Neuronal stem cell (in vitro differentiated cells): ENCODE measurements around the gene C20orf141.

Experiments used
- DNase-seq: peaks from one replicate; pipeline ENCODE4 v3.0.0-alpha.2; 2013; ENCODE audit warnings: low spot score
- H2AFZ ChIP-seq: one replicate; pipeline ENCODE4 v1.6.1; 2013; ENCODE audit warnings: mild to moderate bottlenecking, low read length, inconsistent platforms
- H2AK5ac ChIP-seq: 2 replicates; pipeline ENCODE4 v1.6.1; 2013; ENCODE audit warnings: low read depth, mild to moderate bottlenecking, inconsistent platforms, low read length, moderate library complexity, mixed read lengths
- H2BK120ac ChIP-seq: 2 replicates; pipeline ENCODE4 v1.6.1; 2013; ENCODE audit warnings: low read depth, mild to moderate bottlenecking, inconsistent platforms, low read length, moderate library complexity, mixed read lengths
- H2BK12ac ChIP-seq: one replicate; pipeline ENCODE4 v1.6.1; 2013; ENCODE audit warnings: low read length, inconsistent platforms
- H2BK15ac ChIP-seq: 2 replicates; pipeline ENCODE4 v1.6.1; 2013; ENCODE audit warnings: mild to moderate bottlenecking, low read length, inconsistent platforms, mixed read lengths
- H2BK5ac ChIP-seq: one replicate; pipeline ENCODE4 v1.6.1; 2013; ENCODE audit warnings: inconsistent platforms, mild to moderate bottlenecking, low read length, moderate library complexity
- H3K14ac ChIP-seq: one replicate; pipeline ENCODE4 v1.6.1; 2013; ENCODE audit warnings: low read length, inconsistent platforms
- H3K18ac ChIP-seq: 2 replicates; pipeline ENCODE4 v1.6.1; 2013; ENCODE audit warnings: low read length, inconsistent platforms
- H3K23ac ChIP-seq: 2 replicates; pipeline ENCODE4 v1.6.1; 2013; ENCODE audit warnings: low read depth, mild to moderate bottlenecking, mixed read lengths, low read length, inconsistent platforms; ENCODE audit not compliant: poor library complexity
- H3K27ac ChIP-seq: replicated peaks from 3 replicates; pipeline ENCODE4 v1.5.1; 2013; ENCODE audit warnings: low read length, inconsistent platforms
- H3K27me3 ChIP-seq, 3 experiments: 2 replicates each; pipeline ENCODE4 v1.6.1; 2013; ENCODE audit warnings: low read length in 3 of 3, mild to moderate bottlenecking in 2 of 3, inconsistent platforms in 1 of 3, low read depth in 1 of 3, mixed read lengths in 1 of 3, moderate library complexity in 1 of 3; ENCODE audit not compliant: control insufficient read depth in 3 of 3, insufficient read depth in 3 of 3
- H3K36me3 ChIP-seq, 2 donors: replicated peaks in 1 of 2; 2 replicates each; pipeline ENCODE4 v1.6.1; 2013; ENCODE audit warnings: low read length in 2 of 2; ENCODE audit not compliant: control insufficient read depth in 2 of 2, insufficient read depth in 2 of 2
- H3K4ac ChIP-seq: 2 replicates; pipeline ENCODE4 v1.6.1; 2013; ENCODE audit warnings: inconsistent platforms, mild to moderate bottlenecking, low read length, moderate library complexity
- H3K4me1 ChIP-seq, 2 donors: 1 replicate in 1 of 2; 2 replicates in 1 of 2; pipeline ENCODE4 v1.6.1; 2013; ENCODE audit warnings: low read length in 2 of 2, low read depth in 1 of 2; ENCODE audit not compliant: control insufficient read depth in 2 of 2, insufficient read depth in 1 of 2
- H3K4me2 ChIP-seq: one replicate; pipeline ENCODE4 v1.6.1; 2013; ENCODE audit warnings: mild to moderate bottlenecking, low read length, inconsistent platforms; ENCODE audit not compliant: insufficient read depth, poor library complexity, severe bottlenecking
- H3K4me3 ChIP-seq, 2 donors: 2 replicates each; pipeline ENCODE4 v1.5.1; 2013; ENCODE audit warnings: low read length in 2 of 2, mild to moderate bottlenecking in 2 of 2, inconsistent platforms in 1 of 2, moderate library complexity in 1 of 2
- H3K79me1 ChIP-seq: one replicate; pipeline ENCODE4 v1.6.1; 2013; ENCODE audit warnings: low read depth, mild to moderate bottlenecking, inconsistent platforms, low read length, moderate library complexity
- H3K9ac ChIP-seq: one replicate; pipeline ENCODE4 v1.6.1; 2013; ENCODE audit warnings: mild to moderate bottlenecking, low read depth, low read length, inconsistent platforms; ENCODE audit not compliant: poor library complexity
- H3K9me3 ChIP-seq, 2 donors: replicated peaks in 1 of 2; 2 replicates each; pipeline versions ENCODE3 to v1.6.1; 2013; ENCODE audit warnings: low read length in 2 of 2, mild to moderate bottlenecking in 2 of 2, inconsistent platforms in 1 of 2, low read depth in 1 of 2, mixed read lengths in 1 of 2, moderate library complexity in 1 of 2; ENCODE audit not compliant: control insufficient read depth in 2 of 2, insufficient read depth in 1 of 2
- H4K8ac ChIP-seq: one replicate; pipeline ENCODE4 v1.6.1; 2013; ENCODE audit warnings: low read depth, mild to moderate bottlenecking, inconsistent platforms, low read length, moderate library complexity
- H4K91ac ChIP-seq: one replicate; pipeline ENCODE4 v1.6.1; 2013; ENCODE audit warnings: low read length, low read depth, mild to moderate bottlenecking, inconsistent platforms; ENCODE audit not compliant: poor library complexity
- WGBS, 2 donors: extraction: QIAGEN DNeasy Blood & Tissue Kit; methylation state at CpG; one replicate each; pipeline ENCODE4 v1.1.7; 2013; ENCODE audit warnings: missing lambda C conversion rate in 2 of 2, mixed read lengths in 1 of 2; ENCODE audit not compliant: insufficient read length in 2 of 2, insufficient replicate concordance in 1 of 2; ENCODE audit errors: extremely low coverage in 2 of 2; 5-methylcytosine and 5-hydroxymethylcytosine counted together

Gene C20orf141

GRCh38 chr20:2815242-2815900 is 584 bp downstream of the C20orf141 start:
- H3K14ac ChIP-seq, result no peak overlapping the region
- WGBS, 2 donors, result no CpG with 5 or more reads among the region's 8 CpGs

GRCh38 chr20:2816030-2816582 is 1.3 kb downstream of the C20orf141 start, which contains the start of gene TMEM239:
Gene TMEM239, plus strand, starts transcription at chr20:2816364. Its CDS starts 191 bp downstream, at chr20:2816555.
- Histone ChIP-seq H2BK120ac (peak within 1 kb of the TSS; percentile 30), H3K14ac (no peak within 1 kb of the TSS), H3K4ac (no peak within 1 kb of the TSS), H3K36me3 (no peaks in the 10 kb centered on the region), H2AK5ac (peak within 1 kb of the TSS; percentile 35), H3K27ac (no peak within 1 kb of the TSS), H2BK12ac (peak within 1 kb of the TSS; percentile 79), H3K4me2 (no peak within 1 kb of the TSS), H4K8ac (no peak within 1 kb of the TSS), H3K9me3 (peaks cover 2 to 10% of the 10 kb centered on the region in 2 donors), H3K27me3 (peaks cover 2 to 43% (median 8%) of the 10 kb centered on the region in 3 experiments), H2BK5ac (no peak within 1 kb of the TSS), H3K79me1 (no peaks in the 10 kb centered on the region), H3K4me3 (no peak within 1 kb of the TSS), H3K9ac (peak within 1 kb of the TSS; percentile 54), H3K23ac (peak within 1 kb of the TSS; percentile 34), H2BK15ac (peak within 1 kb of the TSS; percentile 1), H3K18ac (peak within 1 kb of the TSS; percentile 69), H3K4me1 (no peaks in the 10 kb centered on the region), H4K91ac (no peak within 1 kb of the TSS), H2AFZ (no peak within 1 kb of the TSS)
- DNase-seq, result no peak
- WGBS, 2 donors, result no CpG with 5 or more reads among the region's 10 CpGs

More at GRCh38 chr20:2815242-2815900, 584 bp downstream of the C20orf141 start:
- Histone ChIP-seq H3K27me3 (peaks cover 0 to 36% (median 1%) of the 10 kb centered on the region in 3 experiments), H3K9me3 (peaks cover 0 to 10% of the 10 kb centered on the region in 2 donors), H3K4me1 (no peaks in the 10 kb centered on the region), H3K4me2 (no peak overlapping the region), H3K18ac (peak overlapping the region; percentile 24), H2BK120ac (no peak overlapping the region), H4K91ac (no peak overlapping the region), H3K79me1 (no peaks in the 10 kb centered on the region), H3K4ac (no peak overlapping the region), H2BK15ac (no peak overlapping the region), H2BK12ac (peak overlapping the region; percentile 79), H3K36me3 (no peaks in the 10 kb centered on the region), H3K23ac (no peak overlapping the region), H4K8ac (no peak overlapping the region), H2BK5ac (no peak overlapping the region), H3K27ac (no peak overlapping the region), H2AK5ac (peak overlapping the region; percentile 35), H2AFZ (no peak overlapping the region), H3K9ac (no peak overlapping the region), H3K4me3 (no peak overlapping the region)
- DNase-seq, result no peak

- Histone ChIP-seq H2BK12ac (no peak overlapping the region), H2BK5ac (no peak overlapping the region), H3K23ac (peak overlapping the region; percentile 34), H3K4ac (no peak overlapping the region), H3K27me3 (peaks cover 7 to 48% (median 15%) of the 10 kb centered on the region in 3 experiments), H2BK15ac (peak overlapping the region; percentile 1), H3K9ac (peak overlapping the region; percentile 54), H3K4me1 (no peaks in the 10 kb centered on the region), H3K36me3 (no peaks in the 10 kb centered on the region), H3K4me2 (no peak overlapping the region), H3K79me1 (no peaks in the 10 kb centered on the region), H4K8ac (no peak overlapping the region), H2BK120ac (peak overlapping the region; percentile 30), H3K9me3 (peaks cover 6 to 8% of the 10 kb centered on the region in 2 donors), H3K18ac (peak overlapping the region; percentile 69), H4K91ac (no peak overlapping the region), H3K27ac (no peak overlapping the region), H3K14ac (no peak overlapping the region), H3K4me3 (no peak overlapping the region), H2AFZ (no peak overlapping the region), H2AK5ac (no peak overlapping the region)
- WGBS, 2 donors, result no CpG with 5 or more reads among the region's 20 CpGs
- DNase-seq, result no peak
These were observed 2.0 kb downstream of the C20orf141 start for GRCh38 chr20:2816583-2817340.

DNA sequence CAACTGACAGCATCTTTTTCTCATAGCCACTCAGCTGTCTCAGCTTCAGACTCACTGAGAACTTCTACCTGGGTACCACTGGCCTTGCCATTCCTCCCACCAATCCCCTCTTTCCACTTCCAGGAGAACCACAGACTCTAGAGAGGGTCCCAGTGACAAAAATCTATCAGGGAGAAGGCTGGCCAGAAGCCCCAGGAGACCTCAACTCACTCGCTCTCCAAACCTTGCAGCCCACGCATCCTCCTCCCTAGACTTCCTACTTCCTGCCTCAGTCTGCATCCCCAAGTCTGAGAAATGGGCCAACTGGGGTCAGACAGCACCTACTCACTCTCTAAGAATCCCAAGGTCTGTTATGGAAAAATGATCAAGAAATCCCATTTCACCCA is 2.5 kb downstream of the C20orf141 start:
- no CpG with 5 or more reads among the region's 2 CpGs for WGBS, 2 donors
- Histone ChIP-seq H3K4ac (no peak overlapping the region), H4K91ac (no peak overlapping the region), H2BK120ac (no peak overlapping the region), H2BK12ac (no peak overlapping the region), H3K27ac (no peak overlapping the region), H3K79me1 (no peaks in the 10 kb centered on the region), H3K23ac (no peak overlapping the region), H3K9ac (no peak overlapping the region), H2BK5ac (no peak overlapping the region), H3K14ac (no peak overlapping the region), H3K18ac (no peak overlapping the region), H2AFZ (no peak overlapping the region), H3K36me3 (no peaks in the 10 kb centered on the region), H3K27me3 (peaks cover 8 to 52% (median 20%) of the 10 kb centered on the region in 3 experiments), H3K4me3 (no peak overlapping the region), H3K9me3 (peaks cover 4 to 8% of the 10 kb centered on the region in 2 donors), H4K8ac (no peak overlapping the region), H2BK15ac (no peak overlapping the region), H2AK5ac (no peak overlapping the region), H3K4me1 (peaks cover 0 to 2% of the 10 kb centered on the region in 2 donors), H3K4me2 (no peak overlapping the region)
- DNase-seq, result no peak
